Gastrocnemius medialis (tissue), 4 donors: ENCODE measurements around the gene MYO9B.

Experiments
- POLR2A ChIP-seq, 2 donors: fragments of 450-650 bp; IDR thresholded peaks; one replicate each; pipeline ENCODE4 v1.6.1; 2017; ENCODE audit warnings: antibody characterized with exemption in 2 of 2, mild to moderate bottlenecking in 2 of 2, moderate library complexity in 2 of 2
- TF ChIP-seq, protein P1 (sequence below), 5 experiments: fragments of 450-650 bp in 3 of 5; fragments of 200-600 bp in 2 of 5; sonication (generic) in 2 of 5; IDR thresholded peaks in 4 of 5; conservative IDR thresholded peaks in 1 of 5; 1 replicate in 4 of 5; 2 replicates in 1 of 5; pipeline ENCODE4 v1.5.1; 2016 to 2019; ENCODE audit warnings: antibody characterized with exemption in 5 of 5, mild to moderate bottlenecking in 3 of 5, moderate library complexity in 3 of 5

DNA sequence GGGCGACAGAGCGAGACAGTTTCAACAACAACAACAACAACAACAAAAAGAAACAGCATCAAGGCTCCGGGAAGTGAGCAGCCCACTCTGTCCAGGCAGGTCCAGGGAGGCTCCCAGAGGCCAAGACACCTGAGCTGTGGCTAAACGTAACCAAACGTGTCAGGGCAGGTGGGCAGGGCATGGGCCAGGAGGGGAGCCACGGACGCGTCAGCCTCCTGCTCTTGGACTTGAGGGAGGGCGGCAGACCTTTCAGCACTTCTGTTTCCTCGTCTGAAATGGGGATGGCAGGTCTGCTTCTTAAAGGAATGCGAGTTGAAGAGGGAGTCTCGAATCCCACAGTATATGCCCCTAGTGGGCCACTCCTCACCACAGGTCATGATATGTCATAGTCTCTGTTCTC lies 53.8 kb downstream of the MYO9B start:
- TF ChIP-seq POLR2A (IDR thresholded peaks at IDR 0.05): no peak
- TF ChIP-seq, protein P1, sequence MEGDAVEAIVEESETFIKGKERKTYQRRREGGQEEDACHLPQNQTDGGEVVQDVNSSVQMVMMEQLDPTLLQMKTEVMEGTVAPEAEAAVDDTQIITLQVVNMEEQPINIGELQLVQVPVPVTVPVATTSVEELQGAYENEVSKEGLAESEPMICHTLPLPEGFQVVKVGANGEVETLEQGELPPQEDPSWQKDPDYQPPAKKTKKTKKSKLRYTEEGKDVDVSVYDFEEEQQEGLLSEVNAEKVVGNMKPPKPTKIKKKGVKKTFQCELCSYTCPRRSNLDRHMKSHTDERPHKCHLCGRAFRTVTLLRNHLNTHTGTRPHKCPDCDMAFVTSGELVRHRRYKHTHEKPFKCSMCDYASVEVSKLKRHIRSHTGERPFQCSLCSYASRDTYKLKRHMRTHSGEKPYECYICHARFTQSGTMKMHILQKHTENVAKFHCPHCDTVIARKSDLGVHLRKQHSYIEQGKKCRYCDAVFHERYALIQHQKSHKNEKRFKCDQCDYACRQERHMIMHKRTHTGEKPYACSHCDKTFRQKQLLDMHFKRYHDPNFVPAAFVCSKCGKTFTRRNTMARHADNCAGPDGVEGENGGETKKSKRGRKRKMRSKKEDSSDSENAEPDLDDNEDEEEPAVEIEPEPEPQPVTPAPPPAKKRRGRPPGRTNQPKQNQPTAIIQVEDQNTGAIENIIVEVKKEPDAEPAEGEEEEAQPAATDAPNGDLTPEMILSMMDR (IDR thresholded peaks at IDR 0.05 in 4 of 5, conservative IDR thresholded peaks at IDR 0.05 in 1 of 5): no peak
